H1 (cell line): ENCODE results near the gene ZNF500. TPM values are rescaled to one million over a fixed set of nuclear protein-coding genes. Genes with fewer than 3 reads are reported as not detected.

Experiments
- CTCF ChIA-PET: fragments of 300-600 bp; sonication (Branson Sonifier 250); formaldehyde crosslinking; loops from one replicate; lab custom pipeline; 2021; ENCODE audit not compliant: partially characterized antibody; lab: Charles Lee
- POLR2A ChIA-PET: fragments of 300-600 bp; sonication (Branson Sonifier 250); formaldehyde crosslinking; loops from one replicate; lab custom pipeline; 2021; ENCODE audit warnings: inconsistent platforms; ENCODE audit not compliant: partially characterized antibody; lab: Charles Lee
- DNase-seq, 2 experiments: peaks; one replicate each; pipeline versions ENCODE4 v3.0.0 to v3.0.0-alpha.2; 2010 to 2022; ENCODE audit warnings: low spot score in 2 of 2, low read depth in 1 of 2, mixed read lengths in 1 of 2
- FAIRE-seq: peaks from 2 replicates; lab custom pipeline; 2011; peaks lifted over from hg19 to GRCh38; lab: Jason Lieb, UNC
- H2AFZ ChIP-seq: 2 replicates; pipeline ENCODE4 v1.8.1; 2012; ENCODE audit warnings: low read length, inconsistent platforms
- H2AK5ac ChIP-seq: 2 replicates; pipeline ENCODE4 v1.6.1; 2013; ENCODE audit warnings: low read depth, low read length
- H2BK120ac ChIP-seq: replicated peaks from 2 replicates; pipeline ENCODE3; 2013; ENCODE audit warnings: low read depth, low read length, inconsistent platforms
- H2BK12ac ChIP-seq: 2 replicates; pipeline ENCODE4 v1.6.1; 2013; ENCODE audit warnings: low read depth, low read length
- H2BK15ac ChIP-seq: 2 replicates; pipeline ENCODE4 v1.6.1; 2013; ENCODE audit warnings: low read length
- H2BK20ac ChIP-seq: 2 replicates; pipeline ENCODE4 v1.6.1; 2013; ENCODE audit warnings: low read length
- H2BK5ac ChIP-seq: 2 replicates; pipeline ENCODE4 v1.6.1; 2013; ENCODE audit warnings: low read depth, low read length
- H3K14ac ChIP-seq: 2 replicates; pipeline ENCODE4 v1.6.1; 2013; ENCODE audit warnings: inconsistent platforms; ENCODE audit not compliant: insufficient read length
- H3K18ac ChIP-seq: 2 replicates; pipeline ENCODE4 v1.6.1; 2013; ENCODE audit warnings: low read length; ENCODE audit errors: extremely low read depth
- H3K23ac ChIP-seq: 2 replicates; pipeline ENCODE4 v1.6.1; 2013; ENCODE audit warnings: inconsistent platforms; ENCODE audit not compliant: insufficient read length
- H3K23me2 ChIP-seq: 2 replicates; pipeline ENCODE4 v1.6.1; 2013; ENCODE audit warnings: low read depth, low read length
- H3K27ac ChIP-seq: 2 replicates; pipeline ENCODE4 v1.6.1; 2011; ENCODE audit warnings: low read depth, low read length, inconsistent platforms
- H3K27me3 ChIP-seq, 4 experiments: replicated peaks in 1 of 4; 1 replicate in 1 of 4; 2 replicates in 3 of 4; pipeline versions ENCODE4 v1.6.1 to v1.8.1; 2011 to 2013; ENCODE audit warnings: low read length in 3 of 4, mild to moderate bottlenecking in 3 of 4, inconsistent platforms in 2 of 4, mixed read lengths in 2 of 4, moderate library complexity in 1 of 4; ENCODE audit not compliant: control insufficient read depth in 3 of 4, insufficient read depth in 3 of 4; ENCODE audit errors: extremely low read depth in 1 of 4
- H3K36me3 ChIP-seq, 4 experiments: 2 replicates each; pipeline versions ENCODE4 v1.6.1 to v1.8.1; 2011 to 2013; ENCODE audit warnings: mild to moderate bottlenecking in 4 of 4, low read length in 3 of 4, moderate library complexity in 2 of 4, control low read depth in 1 of 4, inconsistent platforms in 1 of 4; ENCODE audit not compliant: insufficient read depth in 4 of 4, control insufficient read depth in 2 of 4
- H3K4ac ChIP-seq: replicated peaks from 2 replicates; pipeline ENCODE3; 2013; ENCODE audit warnings: low read length, low read depth, mixed read lengths, inconsistent platforms; ENCODE audit not compliant: insufficient read length
- H3K4me1 ChIP-seq, 4 experiments: replicated peaks in 1 of 4; 1 replicate in 1 of 4; 2 replicates in 3 of 4; pipeline versions ENCODE4 v1.6.1 to v1.8.1; 2011 to 2013; ENCODE audit warnings: low read length in 3 of 4, inconsistent platforms in 2 of 4, mixed read lengths in 1 of 4; ENCODE audit not compliant: insufficient read depth in 4 of 4, control insufficient read depth in 3 of 4
- H3K4me2 ChIP-seq, 2 experiments: 2 replicates each; pipeline versions ENCODE4 v1.6.1 to v1.8.1; 2011 to 2013; ENCODE audit warnings: low read depth in 2 of 2, low read length in 2 of 2, control low read depth in 1 of 2, inconsistent platforms in 1 of 2, mild to moderate bottlenecking in 1 of 2; ENCODE audit not compliant: insufficient read depth in 1 of 2
- H3K4me3 ChIP-seq, 4 experiments: fragments of 200-600, 300-600 bp in 1 of 4; sonication (generic), shearing (Covaris generic), sonication (Bioruptor Twin) in 1 of 4; 2 replicates each; pipeline versions ENCODE4 v1.5.1 to v1.8.1; 2011 to 2016; ENCODE audit warnings: low read length in 4 of 4, low read depth in 3 of 4, control low read depth in 2 of 4, inconsistent platforms in 2 of 4, mild to moderate bottlenecking in 2 of 4, mixed read lengths in 1 of 4, moderate library complexity in 1 of 4; ENCODE audit not compliant: insufficient read depth in 2 of 4; ENCODE audit errors: extremely low read depth in 1 of 4
- H3K56ac ChIP-seq: replicated peaks from 2 replicates; pipeline ENCODE3; 2013; ENCODE audit warnings: low read depth, mild to moderate bottlenecking, mixed read lengths, low read length, inconsistent platforms; ENCODE audit not compliant: insufficient read length
- H3K79me1 ChIP-seq: 2 replicates; pipeline ENCODE4 v1.6.1; 2013; ENCODE audit warnings: low read depth, low read length, control low read depth
- H3K79me2 ChIP-seq, 2 experiments: 2 replicates each; pipeline versions ENCODE4 v1.6.1 to v1.8.1; 2012 to 2013; ENCODE audit warnings: low read length in 2 of 2, mild to moderate bottlenecking in 2 of 2, inconsistent platforms in 1 of 2; ENCODE audit not compliant: insufficient read depth in 2 of 2, control insufficient read depth in 1 of 2
- H3K9ac ChIP-seq, 4 experiments: replicated peaks in 1 of 4; 1 replicate in 1 of 4; 2 replicates in 3 of 4; pipeline versions ENCODE4 v1.6.1 to v1.8.1; 2011 to 2013; ENCODE audit warnings: low read depth in 3 of 4, low read length in 3 of 4, control low read depth in 2 of 4, mild to moderate bottlenecking in 2 of 4, moderate library complexity in 2 of 4, inconsistent platforms in 1 of 4; ENCODE audit errors: extremely low read depth in 1 of 4
- H3K9me3 ChIP-seq, 2 experiments: 2 replicates each; pipeline versions ENCODE4 v1.6.1 to v1.8.1; 2012 to 2013; ENCODE audit warnings: mild to moderate bottlenecking in 2 of 2, moderate library complexity in 2 of 2, control low read depth in 1 of 2, inconsistent platforms in 1 of 2, low read depth in 1 of 2, low read length in 1 of 2, mixed read lengths in 1 of 2; ENCODE audit not compliant: insufficient read depth in 2 of 2
- H4K20me1 ChIP-seq, 2 experiments: replicated peaks in 1 of 2; 2 replicates each; pipeline versions ENCODE3 to v1.8.1; 2011 to 2013; ENCODE audit warnings: inconsistent platforms in 2 of 2, low read length in 2 of 2, mild to moderate bottlenecking in 1 of 2; ENCODE audit not compliant: insufficient read depth in 2 of 2, control insufficient read depth in 1 of 2
- H4K5ac ChIP-seq: 2 replicates; pipeline ENCODE4 v1.6.1; 2013; ENCODE audit warnings: low read length, low read depth, mixed read lengths, inconsistent platforms; ENCODE audit not compliant: insufficient read length
- H4K8ac ChIP-seq: 2 replicates; pipeline ENCODE4 v1.8.0; 2013; ENCODE audit warnings: mild to moderate bottlenecking, moderate library complexity, low read length, inconsistent platforms; ENCODE audit not compliant: insufficient read depth; ENCODE audit errors: extremely low read depth
- H4K91ac ChIP-seq: replicated peaks from 2 replicates; pipeline ENCODE3; 2013; ENCODE audit warnings: low read length, mixed read lengths, inconsistent platforms; ENCODE audit not compliant: insufficient read length
- NRF1 ChIP-seq: IDR thresholded peaks from 2 replicates; pipeline ENCODE4 v1.6.1; 2011; ENCODE audit warnings: mild to moderate bottlenecking, low read depth, low read length, improper control_type of control experiment
- WGBS, 2 experiments: shearing (Covaris generic) in 1 of 2; methylation state at CpG; one replicate each; pipeline versions ENCODE4 v1.1.6 to v1.1.7; 2013 to 2015; ENCODE audit warnings: low lambda C conversion rate in 2 of 2, mixed read lengths in 2 of 2, inconsistent platforms in 1 of 2, low coverage in 1 of 2, missing lambda C conversion rate in 1 of 2; ENCODE audit not compliant: insufficient replicate concordance in 2 of 2, insufficient coverage in 1 of 2, insufficient read length in 1 of 2; ENCODE audit errors: extremely low coverage in 1 of 2, missing lambda C conversion rate in 1 of 2; 5-methylcytosine and 5-hydroxymethylcytosine counted together
- polyA plus RNA-seq, 7 experiments: library from polyadenylated mRNA; depleted of rRNA in 3 of 7; stranded (reverse) in 5 of 7; unstranded in 2 of 7; fragments of >200 nt in 5 of 7; fragments of 200-250 nt in 2 of 7; gene quantifications; 1 replicate in 5 of 7; 2 replicates in 1 of 7; 4 replicates in 1 of 7; pipeline versions ENCODE4 v1.2.1 to v1.2.3, GENCODE V29; 2011 to 2013; ENCODE audit warnings: missing spikeins in 2 of 7, mixed read lengths in 2 of 7
- total RNA-seq: library from RNA; stranded (reverse); fragmentation: NEBNext Ultra II Directional; extraction: Animal tissue kit (Norgen Biotek cat#: 25700); gene quantifications from 2 replicates; pipeline ENCODE4 v1.2.1, GENCODE V29; 2021

The ZNF500 gene
- total and polyA plus RNA-seq, 2 of the 8 experiments (the other 6 are each of a cell fraction or from before 2014, with no cell fraction given): 10.3 to 10.4 TPM

- ChIA-PET POLR2A (interaction anchor here (0.9 to 1.6 kb wide), 2 partner anchors 32 to 40 kb away, joined by 3 to 4 read pairs; no protein-coding TSS in a partner anchor), CTCF (no interaction called here)
- Histone ChIP-seq H3K36me3 (peaks cover 8 to 39% (median 15%) of the 10 kb centered on the region in 4 experiments; a peak in 7 of 8 replicates), H3K4me2 (no peak overlapping the region), H2AK5ac (no peak overlapping the region), H3K14ac (no peak overlapping the region), H3K56ac (no peak overlapping the region), H3K23me2 (no peaks in the 10 kb centered on the region), H3K9me3 (no peaks in the 10 kb centered on the region), H2BK15ac (no peak overlapping the region), H2AFZ (no peak overlapping the region), H2BK120ac (no peak overlapping the region), H3K4me3 (no peak overlapping the region), H2BK5ac (no peak overlapping the region), H3K4me1 (peaks cover 3 to 9% (median 4%) of the 10 kb centered on the region in 4 experiments; a peak in 6 of 7 replicates), H3K79me1 (no peaks in the 10 kb centered on the region), H4K20me1 (peaks cover 0 to 11% of the 10 kb centered on the region in 2 experiments), H2BK20ac (no peak overlapping the region), H3K4ac (no peak overlapping the region), H4K8ac (no peak overlapping the region), H4K91ac (no peak overlapping the region), H3K9ac (no peak overlapping the region), H2BK12ac (no peak overlapping the region), H3K18ac (no peak overlapping the region), H3K27ac (no peak overlapping the region), H3K23ac (no peak overlapping the region), H3K79me2 (peaks cover 0 to 3% of the 10 kb centered on the region in 2 experiments; a peak in 1 of 4 replicates), H4K5ac (no peak overlapping the region), H3K27me3 (no peaks in the 10 kb centered on the region)
- 95% methylated on average over 14 of the region's 14 CpGs; no CpG with 5 or more reads in 1 of the 2 experiments for WGBS, 2 experiments
- no peak for DNase-seq
- no peak for FAIRE-seq
- no peak for TF ChIP-seq NRF1
Measured at GRCh38 chr16:4723071-4723767, 43.7 kb downstream of the ZNF500 start.
